ENCODE results near the gene NAGK.

Gene NAGK

GRCh38 chr2:71117063-71117462 is 48.6 kb downstream of the NAGK start:
- no peak for DNase-seq

GRCh38 chr2:71120195-71120594 is 51.7 kb downstream of the NAGK start:
- no peak for DNase-seq

GRCh38 chr2:71121479-71121878 is 53.0 kb downstream of the NAGK start:
- DNase-seq = no peak

DNA sequence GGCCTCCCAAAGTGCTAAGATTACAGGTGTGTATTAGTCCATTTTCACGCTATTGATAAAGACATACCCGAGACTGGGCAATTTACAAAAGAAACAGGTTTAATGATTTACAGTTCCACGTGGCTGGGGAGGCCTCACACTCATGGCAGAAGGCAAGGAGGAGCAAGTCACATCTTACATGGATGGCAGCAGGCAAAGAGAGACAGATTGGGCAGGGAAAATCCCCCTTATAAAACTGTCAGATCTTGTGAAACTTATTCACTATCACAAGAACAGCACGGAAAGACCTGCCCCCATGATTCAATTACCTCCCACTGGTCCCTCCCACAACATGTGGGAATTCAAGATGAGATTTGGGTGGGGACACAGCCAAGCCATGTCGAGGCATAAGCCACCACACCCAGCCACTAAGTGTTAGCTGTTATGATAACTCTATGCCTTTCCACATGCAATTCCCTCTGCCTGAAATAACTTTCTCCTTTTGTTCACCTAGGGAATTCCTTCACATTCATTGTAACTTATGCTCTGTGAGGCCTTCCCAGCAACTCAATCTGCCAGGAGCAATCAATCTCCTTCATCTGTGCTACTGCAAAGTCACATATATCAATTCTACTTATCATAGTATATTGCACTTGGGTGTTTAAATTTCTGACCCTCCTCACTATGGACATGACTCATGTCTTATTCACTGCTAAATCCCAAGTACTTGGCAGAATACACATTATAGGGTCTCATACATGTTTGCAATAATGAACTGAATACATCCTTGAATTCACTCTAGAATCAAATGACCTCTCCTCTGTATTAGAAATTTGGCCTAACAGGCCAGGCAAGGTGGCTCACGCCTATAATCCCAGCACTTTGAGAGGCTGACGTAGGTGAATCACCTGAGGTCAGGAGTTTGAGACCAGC is 54.2 kb downstream of the NAGK start:
- no peak for DNase-seq

DNA sequence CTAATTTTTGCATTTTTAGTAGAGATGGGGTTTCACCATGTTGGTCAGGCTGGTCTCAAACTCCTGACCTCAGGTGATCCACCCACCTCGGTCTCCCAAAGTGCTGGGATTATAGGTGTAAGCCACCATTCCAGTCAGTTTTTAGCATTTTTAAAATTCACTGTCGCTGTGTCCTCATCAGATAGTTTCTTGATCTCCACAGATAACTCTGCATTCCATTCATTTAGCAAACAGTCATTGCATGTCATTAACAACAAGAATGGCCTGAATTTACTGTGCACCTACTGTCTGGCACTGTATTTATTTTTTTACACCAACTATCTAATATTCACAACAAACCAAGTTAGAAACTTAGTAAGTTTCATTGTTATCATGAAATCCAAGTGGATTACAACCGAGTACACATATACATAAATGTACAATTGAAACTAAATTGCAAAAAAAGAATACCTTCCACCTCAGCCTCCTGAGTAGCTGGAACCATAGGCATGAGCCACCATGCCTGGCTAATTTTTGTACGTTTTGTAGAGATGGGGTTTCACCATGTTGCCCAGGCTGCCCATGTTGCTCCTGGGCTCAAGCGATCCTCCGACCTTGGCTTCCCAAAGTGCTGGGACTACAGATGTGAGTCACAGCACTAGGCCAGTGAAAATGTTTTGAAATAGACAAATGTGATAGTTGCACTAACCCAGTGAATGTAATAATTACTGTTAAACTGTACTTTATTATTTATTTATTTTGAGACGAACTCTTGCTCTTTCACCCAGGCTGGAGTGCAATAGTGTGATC is 57.3 kb downstream of the NAGK start:
- no peak for DNase-seq

GRCh38 chr2:71126957-71127356 is 58.5 kb downstream of the NAGK start:
- no peak for DNase-seq
